Trophoblast cell (in vitro differentiated cells and primary cell): Measurements from ENCODE around the gene SCART1.

ENCODE experiments used
- DNase-seq, 2 donors: peaks; one replicate each; pipeline ENCODE4 v3.0.0-alpha.2; 2016
- H2AFZ ChIP-seq: 2 replicates; pipeline ENCODE4 v1.6.1; 2013; ENCODE audit warnings: low read length, moderate library complexity, mild to moderate bottlenecking; ENCODE audit not compliant: insufficient read depth, poor library complexity
- H2AK5ac ChIP-seq: 2 replicates; pipeline ENCODE4 v1.6.1; 2013; ENCODE audit warnings: mild to moderate bottlenecking, low read length
- H2BK120ac ChIP-seq: 2 replicates; pipeline ENCODE4 v1.6.1; 2013; ENCODE audit warnings: low read length, mild to moderate bottlenecking, moderate library complexity; ENCODE audit not compliant: insufficient read depth, poor library complexity
- H2BK12ac ChIP-seq: 2 replicates; pipeline ENCODE4 v1.6.1; 2013; ENCODE audit warnings: mild to moderate bottlenecking, low read length, moderate library complexity
- H2BK5ac ChIP-seq: 2 replicates; pipeline ENCODE4 v1.6.1; 2013; ENCODE audit warnings: low read length, low read depth, moderate library complexity, mild to moderate bottlenecking; ENCODE audit not compliant: poor library complexity
- H3K14ac ChIP-seq: 2 replicates; pipeline ENCODE4 v1.6.1; 2013; ENCODE audit warnings: mild to moderate bottlenecking, low read length
- H3K18ac ChIP-seq: 2 replicates; pipeline ENCODE4 v1.6.1; 2013; ENCODE audit warnings: mild to moderate bottlenecking, low read length
- H3K23ac ChIP-seq: 2 replicates; pipeline ENCODE4 v1.6.1; 2013; ENCODE audit warnings: low read length
- H3K27ac ChIP-seq: 2 replicates; pipeline ENCODE4 v1.5.1; 2013; ENCODE audit warnings: low read depth, mild to moderate bottlenecking, inconsistent platforms, low read length, moderate library complexity
- H3K27me3 ChIP-seq: 2 replicates; pipeline ENCODE4 v1.6.1; 2013; ENCODE audit warnings: inconsistent platforms, mild to moderate bottlenecking, low read length, moderate library complexity; ENCODE audit not compliant: insufficient read depth
- H3K36me3 ChIP-seq, 2 experiments: 1 replicate in 1 of 2; 2 replicates in 1 of 2; pipeline ENCODE4 v1.6.1; 2013; ENCODE audit warnings: low read length in 2 of 2, mild to moderate bottlenecking in 2 of 2, moderate library complexity in 1 of 2; ENCODE audit not compliant: insufficient read depth in 2 of 2, control insufficient read depth in 1 of 2
- H3K4ac ChIP-seq: 2 replicates; pipeline ENCODE4 v1.6.1; 2013; ENCODE audit warnings: low read depth, mild to moderate bottlenecking, low read length, moderate library complexity
- H3K4me1 ChIP-seq, 2 experiments: 1 replicate in 1 of 2; 2 replicates in 1 of 2; pipeline ENCODE4 v1.6.1; 2013; ENCODE audit warnings: low read length in 2 of 2, mild to moderate bottlenecking in 2 of 2, moderate library complexity in 1 of 2; ENCODE audit not compliant: insufficient read depth in 2 of 2, control insufficient read depth in 1 of 2
- H3K4me2 ChIP-seq: 2 replicates; pipeline ENCODE4 v1.6.1; 2013; ENCODE audit warnings: inconsistent platforms, mild to moderate bottlenecking, low read length, moderate library complexity
- H3K4me3 ChIP-seq: 2 replicates; pipeline ENCODE4 v1.5.1; 2013; ENCODE audit warnings: mild to moderate bottlenecking, low read depth, low read length, inconsistent platforms
- H3K79me1 ChIP-seq: one replicate; pipeline ENCODE4 v1.6.1; 2013; ENCODE audit warnings: low read length
- H3K79me2 ChIP-seq: 2 replicates; pipeline ENCODE4 v1.6.1; 2013; ENCODE audit warnings: low read length, mild to moderate bottlenecking; ENCODE audit not compliant: control insufficient read depth, insufficient read depth, poor library complexity
- H3K9ac ChIP-seq: 2 replicates; pipeline ENCODE4 v1.6.1; 2013; ENCODE audit warnings: mild to moderate bottlenecking, low read length
- H3K9me3 ChIP-seq: 2 replicates; pipeline ENCODE4 v1.6.1; 2013; ENCODE audit warnings: low read depth, mild to moderate bottlenecking, control low read depth, inconsistent platforms, low read length; ENCODE audit not compliant: insufficient read depth
- H4K12ac ChIP-seq: 2 replicates; pipeline ENCODE4 v1.6.1; 2013; ENCODE audit warnings: low read depth, mild to moderate bottlenecking, low read length, moderate library complexity
- H4K8ac ChIP-seq: 2 replicates; pipeline ENCODE4 v1.6.1; 2013; ENCODE audit warnings: low read depth, mild to moderate bottlenecking, low read length, moderate library complexity
- H4K91ac ChIP-seq: one replicate; pipeline ENCODE4 v1.6.1; 2013; ENCODE audit warnings: low read depth, mild to moderate bottlenecking, low read length, moderate library complexity
- WGBS: extraction: QIAGEN DNeasy Blood & Tissue Kit; methylation state at CpG from one replicate; pipeline ENCODE4 v1.1.7; 2013; ENCODE audit warnings: missing lambda C conversion rate; ENCODE audit not compliant: insufficient read length, insufficient coverage; ENCODE audit errors: extremely low coverage; 5-methylcytosine and 5-hydroxymethylcytosine counted together

The SCART1 gene

GRCh38 chr10:133419211-133419950 is 34.4 kb upstream of the SCART1 start:
- no peak overlapping the region for H2BK120ac ChIP-seq
- H3K4ac ChIP-seq = no peak overlapping the region
- H3K4me1 ChIP-seq = peaks cover 0 to 6% of the 10 kb centered on the region in 2 experiments
- H3K4me2 ChIP-seq = no peak overlapping the region
- H4K91ac ChIP-seq = no peak overlapping the region
- H3K79me2 ChIP-seq = no peaks in the 10 kb centered on the region
- H3K36me3 ChIP-seq = peaks cover 39 to 42% of the 10 kb centered on the region in 2 experiments
- peaks cover 10% of the 10 kb centered on the region for H3K27me3 ChIP-seq
- DNase-seq = no peak
- no peak overlapping the region for H3K9ac ChIP-seq
- no peak overlapping the region for H3K18ac ChIP-seq
- H2AK5ac ChIP-seq = no peak overlapping the region
- H3K14ac ChIP-seq = no peak overlapping the region
- no peak overlapping the region for H2AFZ ChIP-seq
- H2BK5ac ChIP-seq = no peak overlapping the region
- no peak overlapping the region for H3K27ac ChIP-seq
- H2BK12ac ChIP-seq = no peak overlapping the region
- H4K12ac ChIP-seq = no peak overlapping the region
- no peak overlapping the region for H3K4me3 ChIP-seq
- no peaks in the 10 kb centered on the region for H3K79me1 ChIP-seq
- H3K23ac ChIP-seq = no peak overlapping the region
- WGBS = no CpG with 5 or more reads among the region's 34 CpGs
- H4K8ac ChIP-seq = no peak overlapping the region
- H3K9me3 ChIP-seq = peaks cover 14% of the 10 kb centered on the region

- peaks cover 12% of the 10 kb centered on the region for H3K9me3 ChIP-seq
- no peak overlapping the region for H3K4me3 ChIP-seq
- DNase-seq = no peak
- no peak overlapping the region for H3K27ac ChIP-seq
- H3K4ac ChIP-seq = no peak overlapping the region
- peaks cover 10% of the 10 kb centered on the region for H3K27me3 ChIP-seq
- H4K8ac ChIP-seq = no peak overlapping the region
- no peak overlapping the region for H2BK120ac ChIP-seq
- H2BK5ac ChIP-seq = no peak overlapping the region
- H3K36me3 ChIP-seq = peaks cover 34 to 40% of the 10 kb centered on the region in 2 experiments
- peaks cover 0 to 6% of the 10 kb centered on the region in 2 experiments for H3K4me1 ChIP-seq
- no peak overlapping the region for H3K14ac ChIP-seq
- H2AK5ac ChIP-seq = no peak overlapping the region
- H4K91ac ChIP-seq = no peak overlapping the region
- no CpG with 5 or more reads among the region's 17 CpGs for WGBS
- no peak overlapping the region for H2AFZ ChIP-seq
- H3K18ac ChIP-seq = no peak overlapping the region
- no peak overlapping the region for H3K4me2 ChIP-seq
- no peaks in the 10 kb centered on the region for H3K79me1 ChIP-seq
- H3K9ac ChIP-seq = no peak overlapping the region
- no peak overlapping the region for H3K23ac ChIP-seq
- H3K79me2 ChIP-seq = no peaks in the 10 kb centered on the region
- H2BK12ac ChIP-seq = no peak overlapping the region
- no peak overlapping the region for H4K12ac ChIP-seq
These were observed 33.7 kb upstream of the SCART1 start for GRCh38 chr10:133420028-133420427.

- no peak overlapping the region for H4K8ac ChIP-seq
- no peak overlapping the region for H2AK5ac ChIP-seq
- peaks cover 10% of the 10 kb centered on the region for H3K27me3 ChIP-seq
- no peak overlapping the region for H3K27ac ChIP-seq
- no peak overlapping the region for H3K4ac ChIP-seq
- no peak overlapping the region for H4K91ac ChIP-seq
- H3K9ac ChIP-seq = no peak overlapping the region
- H2BK12ac ChIP-seq = no peak overlapping the region
- H2BK5ac ChIP-seq = no peak overlapping the region
- no peaks in the 10 kb centered on the region for H3K79me1 ChIP-seq
- H3K4me1 ChIP-seq = peaks cover 0 to 6% of the 10 kb centered on the region in 2 experiments
- no peak overlapping the region for H3K4me3 ChIP-seq
- H3K79me2 ChIP-seq = no peaks in the 10 kb centered on the region
- H3K9me3 ChIP-seq = peaks cover 10% of the 10 kb centered on the region
- DNase-seq = no peak
- WGBS = no CpG with 5 or more reads among the region's 6 CpGs
- no peak overlapping the region for H2BK120ac ChIP-seq
- H2AFZ ChIP-seq = no peak overlapping the region
- peaks cover 33 to 36% of the 10 kb centered on the region in 2 experiments for H3K36me3 ChIP-seq
- H3K18ac ChIP-seq = no peak overlapping the region
- no peak overlapping the region for H3K14ac ChIP-seq
- no peak overlapping the region for H3K23ac ChIP-seq
- H4K12ac ChIP-seq = no peak overlapping the region
- H3K4me2 ChIP-seq = no peak overlapping the region
These were observed 33.2 kb upstream of the SCART1 start for GRCh38 chr10:133420579-133420978.

- H4K8ac ChIP-seq = no peak overlapping the region
- no peak overlapping the region for H2BK12ac ChIP-seq
- H3K18ac ChIP-seq = no peak overlapping the region
- H3K9ac ChIP-seq = no peak overlapping the region
- peaks cover 7% of the 10 kb centered on the region for H3K9me3 ChIP-seq
- no peak for DNase-seq
- no peaks in the 10 kb centered on the region for H3K79me2 ChIP-seq
- no peak overlapping the region for H2BK5ac ChIP-seq
- H3K4ac ChIP-seq = no peak overlapping the region
- H3K23ac ChIP-seq = no peak overlapping the region
- H4K91ac ChIP-seq = no peak overlapping the region
- no CpG with 5 or more reads among the region's 17 CpGs for WGBS
- H3K27me3 ChIP-seq = peaks cover 10% of the 10 kb centered on the region
- H3K4me2 ChIP-seq = no peak overlapping the region
- H4K12ac ChIP-seq = no peak overlapping the region
- H2BK120ac ChIP-seq = no peak overlapping the region
- no peaks in the 10 kb centered on the region for H3K79me1 ChIP-seq
- peaks cover 0 to 6% of the 10 kb centered on the region in 2 experiments for H3K4me1 ChIP-seq
- H2AK5ac ChIP-seq = no peak overlapping the region
- peaks cover 29 to 32% of the 10 kb centered on the region in 2 experiments for H3K36me3 ChIP-seq
- no peak overlapping the region for H3K14ac ChIP-seq
- no peak overlapping the region for H2AFZ ChIP-seq
- H3K27ac ChIP-seq = no peak overlapping the region
- no peak overlapping the region for H3K4me3 ChIP-seq
These were observed 32.2 kb upstream of the SCART1 start for GRCh38 chr10:133421336-133422222.
